ENCODE measurements around the gene PLPP2.

GRCh38 chr19:325937-326565 is 34.8 kb upstream of the PLPP2 start:
- TF ChIP-seq CBX5 (CRISPR knock-in tag; IDR thresholded peaks at IDR 0.05; ENCODE audit: borderline replicate concordance) (no peak), ZNF878 (CRISPR knock-in tag; IDR thresholded peaks at IDR 0.05) (no peak), ZBTB7B (CRISPR knock-in tag; IDR thresholded peaks at IDR 0.05) (no peak), SMC3 (IDR thresholded peaks at IDR 0.05; ENCODE audit: low read length) (no peak), DR1 (CRISPR knock-in tag; IDR thresholded peaks at IDR 0.05) (no peak), EZH2 (conservative IDR thresholded peaks at IDR 0.05; ENCODE audit: low read depth, low read length) (no peak), HIVEP1 (CRISPR knock-in tag; IDR thresholded peaks at IDR 0.05) (no peak), NR3C1 (CRISPR knock-in tag; IDR thresholded peaks at IDR 0.05) (no peak), CHD4 (IDR thresholded peaks at IDR 0.05; ENCODE audit: borderline replicate concordance, low read length) (no peak), POLR2A (IDR thresholded peaks at IDR 0.05; ENCODE audit: insufficient read depth in 1 of 2, low read depth in 2 of 2, low read length in 2 of 2) (no peak)
- TF ChIP-seq, protein P1, sequence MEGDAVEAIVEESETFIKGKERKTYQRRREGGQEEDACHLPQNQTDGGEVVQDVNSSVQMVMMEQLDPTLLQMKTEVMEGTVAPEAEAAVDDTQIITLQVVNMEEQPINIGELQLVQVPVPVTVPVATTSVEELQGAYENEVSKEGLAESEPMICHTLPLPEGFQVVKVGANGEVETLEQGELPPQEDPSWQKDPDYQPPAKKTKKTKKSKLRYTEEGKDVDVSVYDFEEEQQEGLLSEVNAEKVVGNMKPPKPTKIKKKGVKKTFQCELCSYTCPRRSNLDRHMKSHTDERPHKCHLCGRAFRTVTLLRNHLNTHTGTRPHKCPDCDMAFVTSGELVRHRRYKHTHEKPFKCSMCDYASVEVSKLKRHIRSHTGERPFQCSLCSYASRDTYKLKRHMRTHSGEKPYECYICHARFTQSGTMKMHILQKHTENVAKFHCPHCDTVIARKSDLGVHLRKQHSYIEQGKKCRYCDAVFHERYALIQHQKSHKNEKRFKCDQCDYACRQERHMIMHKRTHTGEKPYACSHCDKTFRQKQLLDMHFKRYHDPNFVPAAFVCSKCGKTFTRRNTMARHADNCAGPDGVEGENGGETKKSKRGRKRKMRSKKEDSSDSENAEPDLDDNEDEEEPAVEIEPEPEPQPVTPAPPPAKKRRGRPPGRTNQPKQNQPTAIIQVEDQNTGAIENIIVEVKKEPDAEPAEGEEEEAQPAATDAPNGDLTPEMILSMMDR (CRISPR knock-in tag; IDR thresholded peaks at IDR 0.05): no peak
- TF ChIP-seq, protein P2, sequence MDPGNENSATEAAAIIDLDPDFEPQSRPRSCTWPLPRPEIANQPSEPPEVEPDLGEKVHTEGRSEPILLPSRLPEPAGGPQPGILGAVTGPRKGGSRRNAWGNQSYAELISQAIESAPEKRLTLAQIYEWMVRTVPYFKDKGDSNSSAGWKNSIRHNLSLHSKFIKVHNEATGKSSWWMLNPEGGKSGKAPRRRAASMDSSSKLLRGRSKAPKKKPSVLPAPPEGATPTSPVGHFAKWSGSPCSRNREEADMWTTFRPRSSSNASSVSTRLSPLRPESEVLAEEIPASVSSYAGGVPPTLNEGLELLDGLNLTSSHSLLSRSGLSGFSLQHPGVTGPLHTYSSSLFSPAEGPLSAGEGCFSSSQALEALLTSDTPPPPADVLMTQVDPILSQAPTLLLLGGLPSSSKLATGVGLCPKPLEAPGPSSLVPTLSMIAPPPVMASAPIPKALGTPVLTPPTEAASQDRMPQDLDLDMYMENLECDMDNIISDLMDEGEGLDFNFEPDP (CRISPR knock-in tag; conservative IDR thresholded peaks at IDR 0.05): no peak
- TF ChIP-seq, protein P3, sequence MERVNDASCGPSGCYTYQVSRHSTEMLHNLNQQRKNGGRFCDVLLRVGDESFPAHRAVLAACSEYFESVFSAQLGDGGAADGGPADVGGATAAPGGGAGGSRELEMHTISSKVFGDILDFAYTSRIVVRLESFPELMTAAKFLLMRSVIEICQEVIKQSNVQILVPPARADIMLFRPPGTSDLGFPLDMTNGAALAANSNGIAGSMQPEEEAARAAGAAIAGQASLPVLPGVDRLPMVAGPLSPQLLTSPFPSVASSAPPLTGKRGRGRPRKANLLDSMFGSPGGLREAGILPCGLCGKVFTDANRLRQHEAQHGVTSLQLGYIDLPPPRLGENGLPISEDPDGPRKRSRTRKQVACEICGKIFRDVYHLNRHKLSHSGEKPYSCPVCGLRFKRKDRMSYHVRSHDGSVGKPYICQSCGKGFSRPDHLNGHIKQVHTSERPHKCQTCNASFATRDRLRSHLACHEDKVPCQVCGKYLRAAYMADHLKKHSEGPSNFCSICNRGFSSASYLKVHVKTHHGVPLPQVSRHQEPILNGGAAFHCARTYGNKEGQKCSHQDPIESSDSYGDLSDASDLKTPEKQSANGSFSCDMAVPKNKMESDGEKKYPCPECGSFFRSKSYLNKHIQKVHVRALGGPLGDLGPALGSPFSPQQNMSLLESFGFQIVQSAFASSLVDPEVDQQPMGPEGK (CRISPR knock-in tag; IDR thresholded peaks at IDR 0.05): no peak
